Posterior cingulate gyrus (tissue), 11 donors: ENCODE measurements around the gene APBA1.

Experiments used
- DNase-seq, 10 donors: peaks; one replicate each; pipeline versions ENCODE4 v3.0.0 to v3.0.0-alpha.2; 2020 to 2021; ENCODE audit warnings: mixed read lengths in 3 of 10
- intact Hi-C: fragments of 100-400 bp; cut with DNase I; formaldehyde crosslinking; loops from one replicate; pipeline ENCODE4 v1.15.1; 2023

Gene APBA1

DNA sequence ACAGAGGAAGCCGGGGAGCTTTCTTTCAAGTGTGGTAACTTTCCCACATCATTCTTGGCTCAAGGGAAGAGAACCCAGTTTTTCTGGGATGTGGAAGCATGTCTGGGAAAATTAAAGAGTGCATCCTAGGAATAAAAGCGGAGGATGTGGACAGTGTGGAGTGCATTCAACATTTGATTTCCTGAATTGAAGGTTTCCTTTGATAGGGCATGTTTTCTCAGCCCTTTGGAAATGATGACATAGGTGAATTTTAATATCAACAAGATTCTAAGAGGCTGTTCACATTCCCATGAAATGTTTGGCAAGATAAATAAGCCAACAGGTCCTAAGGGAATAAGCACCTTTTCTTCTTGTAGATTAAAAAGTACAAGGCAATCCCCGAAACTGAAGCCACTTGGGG, 283.6 kb downstream of the APBA1 start:
- intact Hi-C loops: no loop called here

DNA sequence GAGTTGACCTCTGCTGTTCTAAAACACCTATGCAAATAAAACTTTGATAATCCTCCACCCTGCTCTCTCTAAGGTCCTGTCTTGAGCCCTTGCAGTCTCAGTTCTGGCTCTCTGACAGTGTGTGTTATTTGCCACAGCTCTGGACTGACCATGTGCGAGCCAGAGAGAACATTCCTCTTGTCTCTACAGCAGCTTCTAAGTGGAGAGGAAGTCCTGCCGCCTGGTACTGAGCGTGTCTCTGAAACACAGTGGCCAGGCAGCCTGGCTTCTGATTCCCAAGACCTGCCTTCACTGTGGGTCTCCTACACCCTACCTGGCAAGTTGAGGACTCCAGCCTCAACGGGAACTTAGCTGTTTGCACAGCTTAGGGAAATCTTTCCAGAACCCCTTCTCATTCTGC, 285.5 kb downstream of the APBA1 start:
- no peak for DNase-seq
- intact Hi-C loops: no loop called here

More for the DNA sequence above, 283.6 kb downstream of the APBA1 start:
- no peak for DNase-seq

DNA sequence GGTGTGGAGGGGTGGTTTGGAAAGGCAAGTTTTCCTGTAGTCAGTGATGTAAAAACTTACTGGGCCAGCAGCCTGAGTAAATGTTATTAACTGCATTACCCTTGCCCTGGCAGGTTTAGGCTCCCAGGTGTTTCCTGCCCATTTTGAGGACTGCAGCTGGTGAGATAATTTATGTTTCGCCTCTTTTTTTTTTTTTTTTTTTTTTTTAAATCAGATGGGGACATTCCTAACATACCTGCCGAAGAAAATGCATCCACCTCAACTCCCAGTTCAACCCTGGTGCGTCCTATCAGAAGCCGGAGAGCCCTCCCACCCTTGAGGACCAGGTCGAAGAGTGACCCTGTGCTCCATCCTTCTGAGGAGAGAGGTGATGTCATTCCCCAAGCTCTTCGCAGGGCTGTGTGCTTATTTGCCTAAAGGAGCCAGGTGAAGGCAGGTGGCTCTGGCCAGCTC, 286.6 kb downstream of the APBA1 start:
- no peak for DNase-seq
- intact Hi-C loops: no loop called here

DNA sequence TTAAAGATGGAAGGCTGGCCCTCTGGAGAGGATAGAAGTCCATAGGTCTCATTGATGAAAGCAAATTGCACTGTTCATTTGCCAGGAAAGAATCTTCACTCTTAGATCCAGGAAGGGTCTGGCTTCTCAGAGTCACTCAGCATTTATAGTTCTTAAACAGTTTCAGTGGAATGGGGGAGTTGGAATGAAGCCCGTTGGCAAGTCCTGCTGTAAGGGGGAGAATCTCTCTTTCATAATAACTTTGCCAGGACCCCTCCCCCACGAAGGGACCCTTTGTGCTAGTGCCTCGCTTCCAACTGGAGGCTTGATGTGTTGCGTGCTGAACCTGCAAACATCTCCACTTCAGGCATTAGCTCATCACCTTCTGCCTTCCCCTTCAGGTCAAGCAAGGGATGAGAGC, 290.0 kb downstream of the APBA1 start:
- no peak for DNase-seq
- intact Hi-C loops: no loop called here

DNA sequence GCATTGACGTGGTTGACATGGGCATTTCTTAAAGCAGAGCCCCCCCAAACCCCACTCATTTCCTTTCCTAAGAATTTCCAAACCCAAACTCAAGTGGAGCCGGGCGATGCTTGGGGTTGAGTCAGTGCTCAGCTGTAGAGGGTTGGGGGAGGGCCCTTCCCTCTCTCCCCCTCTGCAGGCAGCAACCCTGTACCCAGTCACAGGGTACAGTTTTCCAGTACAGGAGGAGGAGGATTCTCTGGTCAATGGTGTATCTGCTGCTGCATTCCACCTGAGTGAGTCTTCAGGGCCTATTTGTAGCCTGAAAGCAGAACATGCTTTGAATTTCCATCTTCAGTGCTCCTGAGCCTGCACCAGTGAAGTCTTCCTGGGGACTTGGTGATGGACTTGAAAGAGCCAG, 291.4 kb downstream of the APBA1 start:
- intact Hi-C loops: no loop called here
- DNase-seq: no peak

DNA sequence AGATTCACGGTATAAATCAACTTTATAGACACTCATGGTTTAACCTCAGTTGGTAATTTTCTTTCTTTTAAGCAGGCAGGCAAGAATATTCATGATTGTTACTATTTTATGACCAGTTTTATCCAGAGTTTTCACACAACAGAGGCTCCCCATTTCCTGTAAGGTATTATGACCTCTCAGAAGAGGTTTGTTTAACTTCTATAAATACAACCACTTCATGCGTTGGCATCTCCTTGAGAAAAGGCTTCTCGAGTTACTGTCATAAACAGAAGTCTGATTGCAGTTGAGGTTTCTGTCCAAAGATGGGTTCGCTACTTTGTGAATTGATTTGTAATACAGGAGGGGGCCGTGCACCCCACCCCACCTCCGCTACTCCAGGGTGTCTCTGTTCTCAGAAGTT, 291.9 kb downstream of the APBA1 start:
- DNase-seq: no peak
- intact Hi-C loops: no loop called here

DNA sequence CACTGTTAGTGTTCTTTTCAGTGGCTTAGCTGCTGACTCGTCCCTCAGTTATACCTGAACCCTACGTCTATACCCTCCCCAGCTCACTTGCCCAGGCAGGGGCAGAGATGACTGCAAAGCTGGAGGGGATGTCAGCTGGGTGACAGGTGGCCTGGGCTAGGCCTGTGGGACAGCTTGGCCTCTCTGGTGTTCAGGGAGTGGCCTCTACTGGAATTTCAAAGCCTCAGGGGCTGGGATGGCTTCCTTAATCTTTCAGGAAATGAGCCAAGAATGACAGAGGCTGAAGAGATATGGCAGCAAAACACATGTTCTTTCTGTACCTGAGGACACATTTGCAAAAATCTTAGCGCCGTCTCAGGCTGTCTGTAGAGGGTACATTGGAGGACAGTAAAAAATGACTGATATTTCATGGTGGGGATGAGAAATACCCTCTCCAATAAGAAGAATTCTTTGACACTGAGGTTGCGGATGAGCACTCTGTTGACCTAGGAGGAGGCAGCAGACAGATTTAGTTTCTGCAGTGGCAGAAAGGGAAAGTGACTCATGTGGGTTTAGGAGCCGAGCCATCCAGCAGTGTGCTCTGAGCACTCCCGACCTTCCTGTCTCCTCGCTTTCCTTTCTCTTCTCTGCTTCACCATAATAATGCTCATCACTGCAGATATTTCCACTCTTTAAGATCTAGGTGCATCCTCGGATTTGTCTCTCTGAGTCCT, 292.7 kb downstream of the APBA1 start:
- intact Hi-C loops: no loop called here
- DNase-seq: no peak

DNA sequence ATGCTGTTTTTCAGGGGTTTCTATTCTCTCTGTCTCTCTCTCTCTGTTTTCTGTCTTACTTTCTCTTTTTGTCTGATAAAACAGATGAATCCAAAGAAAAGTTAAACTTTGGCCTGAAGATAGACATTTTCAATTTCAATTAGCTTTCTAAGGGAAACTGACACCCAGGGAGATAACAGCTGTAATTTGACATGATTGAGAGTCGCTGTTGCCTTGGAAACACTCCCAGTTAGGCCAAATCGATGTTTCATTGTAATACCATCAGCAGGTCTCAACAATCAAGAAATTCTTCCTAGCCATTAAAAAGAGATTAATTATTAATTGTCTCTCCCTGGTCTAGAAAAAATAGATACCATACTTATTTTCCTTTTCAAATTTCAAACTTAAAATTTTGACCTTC, 294.2 kb downstream of the APBA1 start:
- intact Hi-C loops: no loop called here

More for the DNA sequence above, 294.2 kb downstream of the APBA1 start:
- DNase-seq: no peak
